H9 (cell line): ENCODE measurements around the gene TENM4. TPM values are rescaled to one million over a fixed set of nuclear protein-coding genes. Genes with fewer than 3 reads are reported as not detected.

Source experiments
- DNase-seq: peaks from one replicate; pipeline ENCODE4 v3.0.0-alpha.2; 2017
- H2AFZ ChIP-seq: one replicate; pipeline ENCODE4 v1.6.1; 2013; ENCODE audit warnings: mild to moderate bottlenecking, low read length, control low read depth, moderate library complexity
- H2AK5ac ChIP-seq: 2 replicates; pipeline ENCODE4 v1.6.1; 2013; ENCODE audit warnings: low read length, control low read depth, mixed read lengths; ENCODE audit not compliant: insufficient read length
- H2BK120ac ChIP-seq: one replicate; pipeline ENCODE4 v1.6.1; 2013; ENCODE audit warnings: low read depth, mild to moderate bottlenecking, low read length, control low read depth, inconsistent platforms; ENCODE audit not compliant: poor library complexity, severe bottlenecking
- H2BK12ac ChIP-seq: 2 replicates; pipeline ENCODE4 v1.6.1; 2013; ENCODE audit warnings: low read length, control low read depth, mixed read lengths, low read depth; ENCODE audit not compliant: insufficient read length
- H2BK15ac ChIP-seq: 2 replicates; pipeline ENCODE4 v1.6.1; 2013; ENCODE audit warnings: low read depth, low read length, control low read depth
- H2BK20ac ChIP-seq: one replicate; pipeline ENCODE4 v1.6.1; 2013; ENCODE audit warnings: low read depth, mild to moderate bottlenecking, low read length, control low read depth, inconsistent platforms; ENCODE audit not compliant: poor library complexity, severe bottlenecking
- H2BK5ac ChIP-seq: 2 replicates; pipeline ENCODE4 v1.6.1; 2013; ENCODE audit warnings: low read length, control low read depth, mixed read lengths; ENCODE audit not compliant: insufficient read length
- H3K14ac ChIP-seq: 2 replicates; pipeline ENCODE4 v1.6.1; 2013; ENCODE audit warnings: low read length, control low read depth; ENCODE audit not compliant: insufficient read depth
- H3K18ac ChIP-seq: 2 replicates; pipeline ENCODE4 v1.6.1; 2013; ENCODE audit warnings: low read depth, mild to moderate bottlenecking, mixed read lengths, low read length, control low read depth; ENCODE audit not compliant: insufficient read length
- H3K23ac ChIP-seq: 2 replicates; pipeline ENCODE4 v1.6.1; 2013; ENCODE audit warnings: low read length, control low read depth, mixed read lengths, low read depth; ENCODE audit not compliant: insufficient read length
- H3K23me2 ChIP-seq: 2 replicates; pipeline ENCODE4 v1.6.1; 2013; ENCODE audit warnings: low read depth, mild to moderate bottlenecking, mixed read lengths, low read length, control low read depth; ENCODE audit not compliant: insufficient read length, poor library complexity, severe bottlenecking
- H3K27ac ChIP-seq: 2 replicates; pipeline ENCODE4 v1.5.1; 2013; ENCODE audit warnings: low read length, control low read depth, mixed read lengths, low read depth; ENCODE audit not compliant: insufficient read length
- H3K27me3 ChIP-seq: 2 replicates; pipeline ENCODE4 v1.6.1; 2013; ENCODE audit warnings: low read length, control low read depth, inconsistent platforms; ENCODE audit not compliant: insufficient read depth
- H3K4ac ChIP-seq: 2 replicates; pipeline ENCODE4 v1.6.1; 2013; ENCODE audit warnings: low read depth, mild to moderate bottlenecking, control low read depth, inconsistent platforms, low read length, moderate library complexity
- H3K4me1 ChIP-seq: 2 replicates; pipeline ENCODE4 v1.6.1; 2013; ENCODE audit warnings: low read length, control low read depth, inconsistent platforms; ENCODE audit not compliant: insufficient read depth
- H3K4me2 ChIP-seq: 2 replicates; pipeline ENCODE4 v1.6.1; 2013; ENCODE audit warnings: low read length, control low read depth, mixed read lengths; ENCODE audit not compliant: insufficient read length, insufficient read depth
- H3K56ac ChIP-seq: 2 replicates; pipeline ENCODE4 v1.6.1; 2013; ENCODE audit warnings: low read depth, mild to moderate bottlenecking, mixed read lengths, low read length, control low read depth; ENCODE audit not compliant: insufficient read length
- H3K79me1 ChIP-seq: 2 replicates; pipeline ENCODE4 v1.6.1; 2013; ENCODE audit warnings: low read depth, mild to moderate bottlenecking, moderate library complexity, low read length, control low read depth, inconsistent platforms; ENCODE audit not compliant: insufficient read depth, poor library complexity, severe bottlenecking
- H3K79me2 ChIP-seq: 2 replicates; pipeline ENCODE4 v1.6.1; 2013; ENCODE audit warnings: low read length, control low read depth, inconsistent platforms; ENCODE audit not compliant: insufficient read depth
- H3K9ac ChIP-seq: 2 replicates; pipeline ENCODE4 v1.6.1; 2013; ENCODE audit warnings: low read length, control low read depth, mixed read lengths; ENCODE audit not compliant: insufficient read length; ENCODE audit errors: extremely low read depth
- H3K9me3 ChIP-seq: one replicate; pipeline ENCODE4 v1.6.1; 2013; ENCODE audit warnings: low read depth, low read length, inconsistent platforms; ENCODE audit not compliant: control insufficient read depth
- H3T11ph ChIP-seq: one replicate; pipeline ENCODE4 v1.6.1; 2013; ENCODE audit warnings: mild to moderate bottlenecking, low read length, control low read depth, inconsistent platforms
- H4K20me1 ChIP-seq: one replicate; pipeline ENCODE4 v1.6.1; 2013; ENCODE audit not compliant: control insufficient read depth, insufficient read length, insufficient read depth
- H4K5ac ChIP-seq: 2 replicates; pipeline ENCODE4 v1.6.1; 2013; ENCODE audit warnings: low read depth, mild to moderate bottlenecking, mixed read lengths, low read length, control low read depth; ENCODE audit not compliant: insufficient read length
- H4K8ac ChIP-seq: replicated peaks from 2 replicates; pipeline ENCODE4 v1.6.1; 2013; ENCODE audit warnings: low read length, control low read depth, mixed read lengths, low read depth; ENCODE audit not compliant: insufficient read length
- H4K91ac ChIP-seq: 2 replicates; pipeline ENCODE4 v1.6.1; 2013; ENCODE audit warnings: low read depth, mild to moderate bottlenecking, moderate library complexity, mixed read lengths, low read length, control low read depth; ENCODE audit not compliant: insufficient read length
- H3K27ac Mint-ChIP-seq, 3 experiments: 2 replicates in 2 of 3; 3 replicates in 1 of 3; pipeline ENCODE4 v1.8.0; 2020 to 2021; ENCODE audit warnings: mixed read lengths in 3 of 3, mild to moderate bottlenecking in 1 of 3, moderate library complexity in 1 of 3
- H3K27me3 Mint-ChIP-seq: 2 replicates; pipeline ENCODE4 v1.8.0; 2021; ENCODE audit warnings: low read depth, mild to moderate bottlenecking, moderate library complexity, mixed read lengths
- H3K36me3 Mint-ChIP-seq, 3 experiments: 2 replicates in 2 of 3; 3 replicates in 1 of 3; pipeline ENCODE4 v1.8.0; 2020 to 2021; ENCODE audit warnings: low read depth in 3 of 3, mixed read lengths in 3 of 3; ENCODE audit not compliant: insufficient read depth in 1 of 3
- H3K4me1 Mint-ChIP-seq, 2 experiments: 2 replicates each; pipeline ENCODE4 v1.8.0; 2020; ENCODE audit warnings: mixed read lengths in 2 of 2
- H3K4me3 Mint-ChIP-seq, 2 experiments: 2 replicates in 1 of 2; 3 replicates in 1 of 2; pipeline ENCODE4 v1.8.0; 2020 to 2021; ENCODE audit warnings: mild to moderate bottlenecking in 2 of 2, mixed read lengths in 2 of 2, moderate library complexity in 1 of 2
- H3K9me3 Mint-ChIP-seq, 2 experiments: 2 replicates in 1 of 2; 3 replicates in 1 of 2; pipeline ENCODE4 v1.8.0; 2020; ENCODE audit warnings: mild to moderate bottlenecking in 2 of 2, mixed read lengths in 2 of 2, moderate library complexity in 1 of 2
- CTCF ChIP-seq: fragments of 200-600 bp; sonication (generic); conservative IDR thresholded peaks from 3 replicates; pipeline ENCODE4 v1.8.0; 2021; ENCODE audit warnings: antibody characterized with exemption, mild to moderate bottlenecking
- WGBS: extraction: QIAGEN DNeasy Blood & Tissue Kit; methylation state at CpG from one replicate; pipeline ENCODE4 v1.1.7; 2013; ENCODE audit warnings: missing lambda C conversion rate, low lambda C conversion rate, mixed read lengths; ENCODE audit not compliant: insufficient read length; ENCODE audit errors: extremely low coverage; 5-methylcytosine and 5-hydroxymethylcytosine counted together
- total RNA-seq: library from RNA; stranded (reverse); gene quantifications from 2 replicates; pipeline ENCODE4 v1.2.1, GENCODE V29; 2021

Gene TENM4
- total RNA-seq, 1 experiment from 2014 or later = 4.6 TPM

GRCh38 chr11:78641541-78641940 is 799.3 kb downstream of the TENM4 start:
- H3K9ac ChIP-seq = no peak overlapping the region
- no peak overlapping the region for H2BK15ac ChIP-seq
- Mint-ChIP-seq H3K27me3 (peaks cover 10% of the 10 kb centered on the region), H3K4me3 (no peak overlapping the region), H3K4me1 (no peaks in the 10 kb centered on the region), H3K36me3 (peaks cover 0 to 7% (median 4%) of the 10 kb centered on the region in 3 experiments; a peak in 3 of 7 replicates), H3K9me3 (peaks cover 11 to 14% of the 10 kb centered on the region in 2 experiments; a peak in 4 of 5 replicates), H3K27ac (no peak overlapping the region)
- H3K4me1 ChIP-seq = no peaks in the 10 kb centered on the region
- H4K8ac ChIP-seq = no peak overlapping the region
- no peak overlapping the region for H2AK5ac ChIP-seq
- DNase-seq = no peak
- no peak overlapping the region for H3K18ac ChIP-seq
- no peak overlapping the region for H3K4ac ChIP-seq
- H3K27me3 ChIP-seq = no peaks in the 10 kb centered on the region
- H4K5ac ChIP-seq = no peak overlapping the region
- H4K20me1 ChIP-seq = no peaks in the 10 kb centered on the region
- no peak overlapping the region for H4K91ac ChIP-seq
- H3T11ph ChIP-seq = no peak overlapping the region
- H3K79me2 ChIP-seq = no peaks in the 10 kb centered on the region
- TF ChIP-seq CTCF = no peak
- no peak overlapping the region for H2AFZ ChIP-seq
- no peak overlapping the region for H2BK5ac ChIP-seq
- H2BK20ac ChIP-seq = no peak overlapping the region
- H3K14ac ChIP-seq = no peak overlapping the region
- H2BK120ac ChIP-seq = no peak overlapping the region
- H3K23me2 ChIP-seq = no peaks in the 10 kb centered on the region
- no peak overlapping the region for H3K4me2 ChIP-seq
- H3K79me1 ChIP-seq = no peaks in the 10 kb centered on the region
- H3K27ac ChIP-seq = no peak overlapping the region
- no peak overlapping the region for H2BK12ac ChIP-seq
- WGBS = no CpG with 5 or more reads among the region's 1 CpG
- H3K9me3 ChIP-seq = no peaks in the 10 kb centered on the region
- H3K56ac ChIP-seq = no peak overlapping the region
- no peak overlapping the region for H3K23ac ChIP-seq
